Adrenal gland (tissue), 12 donors: ENCODE data around the gene PBX1. TPM values are rescaled to one million over a fixed set of nuclear protein-coding genes. Genes with fewer than 3 reads are reported as not detected.
A peak's percentile ranks its signal among the peaks of the same experiment; 100 is the strongest.

ENCODE experiments used
- DNase-seq, 7 donors: peaks; one replicate each; pipeline ENCODE4 v3.0.0-alpha.2; 2019 to 2020
- H3K27ac ChIP-seq, 5 donors: fragments of 200-600 bp; sonication (generic) in 4 of 5; 1 replicate in 3 of 5; 2 replicates in 2 of 5; pipeline versions ENCODE4 v1.5.1 to v1.8.0; 2016 to 2020; ENCODE audit warnings: mild to moderate bottlenecking in 1 of 5
- H3K27me3 ChIP-seq: fragments of 200-600 bp; 2 replicates; pipeline ENCODE4 v1.8.0; 2021
- H3K36me3 ChIP-seq, 2 donors: fragments of 200-600 bp; replicated peaks in 1 of 2; 1 replicate in 1 of 2; 2 replicates in 1 of 2; pipeline versions ENCODE4 v1.5.1 to v1.8.0; 2018 to 2022
- H3K4me1 ChIP-seq, 2 donors: fragments of 200-600 bp; replicated peaks in 1 of 2; 1 replicate in 1 of 2; 2 replicates in 1 of 2; pipeline versions ENCODE4 v1.5.1 to v1.8.0; 2018 to 2021
- H3K4me3 ChIP-seq, 4 donors: fragments of 200-600 bp; sonication (generic) in 3 of 4; one replicate each; pipeline ENCODE4 v1.5.1; 2016 to 2018
- H3K9me3 ChIP-seq, 3 donors: fragments of 200-600 bp; sonication (generic) in 1 of 3; replicated peaks in 1 of 3; 1 replicate in 2 of 3; 2 replicates in 1 of 3; pipeline versions ENCODE4 v1.5.1 to v1.8.0; 2016 to 2021
- POLR2A ChIP-seq, 2 donors: fragments of 450-650 bp; IDR thresholded peaks; one replicate each; pipeline ENCODE4 v1.6.1; 2017; ENCODE audit warnings: antibody characterized with exemption in 2 of 2, mild to moderate bottlenecking in 2 of 2, moderate library complexity in 1 of 2
- WGBS, 4 donors: extraction: QIAGEN DNeasy Blood & Tissue Kit in 2 of 4; methylation state at CpG; one replicate each; pipeline versions ENCODE4 v1.1.5 to v1.1.7; 2013 to 2017; 5-methylcytosine and 5-hydroxymethylcytosine counted together
- intact Hi-C, 2 donors: fragments of 100-400 bp; cut with DNase I; formaldehyde crosslinking; loops; one replicate each; pipeline versions ENCODE4 v1.14.1 to v1.15.0; 2022 to 2023
- polyA plus RNA-seq, 3 donors: library from polyadenylated mRNA; stranded (reverse); fragments of 200-250 nt in 2 of 3; fragments of 350-450 nt in 1 of 3; fragmentation: Illumina TruSeq in 1 of 3; extraction: RNeasy Lipid Tissue Mini Kit (QIAGEN cat#74804) in 1 of 3; gene quantifications; one replicate each; pipeline ENCODE4 v1.2.3, GENCODE V29; 2013 to 2014
- total RNA-seq, 9 donors: library from RNA; depleted of rRNA in 4 of 9; stranded (reverse); fragments of >200 nt in 4 of 9; fragments of 120-200 nt in 1 of 9; fragmentation: NEBNext Ultra II Directional in 1 of 9; extraction: Animal tissue kit (Norgen Biotek cat#: 25700) in 1 of 9; gene quantifications; one replicate each; pipeline versions ENCODE4 v1.1.0 to v1.2.4, GENCODE V29; 2013 to 2023
- TF ChIP-seq, protein P1 (sequence below), 6 experiments: fragments of 450-650 bp in 4 of 6; fragments of 200-600 bp in 2 of 6; sonication (generic) in 1 of 6; IDR thresholded peaks; 1 replicate in 5 of 6; 2 replicates in 1 of 6; pipeline versions ENCODE4 v1.5.1 to v1.8.0; 2016 to 2021; ENCODE audit warnings: antibody characterized with exemption in 6 of 6, mild to moderate bottlenecking in 2 of 6, moderate library complexity in 1 of 6
- donor health status: healthy with polysubstance abuse.
- donor health status: Bipolar disorder and iron deficiency.
- donor health status: DM: yes; HTN: yes; CAD: no.
- donor health status: DM: no; HTN: no; CAD: no.
- donor health status: DM: no; HTN: no; CAD: no.
- donor health status: DM: yes; HTN: yes; CAD: no.

Gene PBX1
- total and polyA plus RNA-seq, 12 donors, result 13.0 to 294 (median 99.3) TPM

DNA sequence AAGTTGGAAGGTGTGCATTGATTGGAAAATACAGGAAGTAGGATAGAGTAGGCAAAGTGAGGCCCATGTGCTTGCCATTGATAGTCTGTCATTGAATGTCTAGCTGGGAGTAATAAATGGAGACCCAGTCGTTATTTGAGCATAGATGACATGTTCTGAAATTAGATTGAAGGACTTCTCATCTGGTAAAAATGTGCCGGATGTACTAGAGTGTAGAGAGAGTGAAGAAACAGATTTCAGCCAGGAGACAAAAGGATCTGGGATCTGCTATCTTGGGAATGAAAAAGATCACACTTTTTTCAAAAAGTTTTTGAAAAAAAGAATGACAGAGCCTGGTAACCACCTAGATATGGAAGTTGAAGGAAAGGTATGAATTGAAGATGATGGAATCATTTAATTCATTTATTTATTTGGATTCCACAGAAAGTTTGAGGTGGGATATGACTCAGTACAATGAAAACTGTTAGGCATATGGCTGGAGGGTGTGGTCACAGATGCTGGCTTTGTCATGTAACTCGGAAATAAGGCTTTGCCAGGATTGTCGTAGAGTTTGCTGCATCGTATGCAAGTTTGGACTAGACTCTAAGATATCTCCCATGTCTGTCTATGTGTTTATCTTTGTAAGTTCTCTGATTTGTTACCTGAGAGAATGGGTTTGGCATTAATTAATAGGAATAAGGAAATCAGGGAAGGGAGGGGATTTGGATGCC, 137.1 kb downstream of the PBX1 start:
- TF ChIP-seq, protein P1, sequence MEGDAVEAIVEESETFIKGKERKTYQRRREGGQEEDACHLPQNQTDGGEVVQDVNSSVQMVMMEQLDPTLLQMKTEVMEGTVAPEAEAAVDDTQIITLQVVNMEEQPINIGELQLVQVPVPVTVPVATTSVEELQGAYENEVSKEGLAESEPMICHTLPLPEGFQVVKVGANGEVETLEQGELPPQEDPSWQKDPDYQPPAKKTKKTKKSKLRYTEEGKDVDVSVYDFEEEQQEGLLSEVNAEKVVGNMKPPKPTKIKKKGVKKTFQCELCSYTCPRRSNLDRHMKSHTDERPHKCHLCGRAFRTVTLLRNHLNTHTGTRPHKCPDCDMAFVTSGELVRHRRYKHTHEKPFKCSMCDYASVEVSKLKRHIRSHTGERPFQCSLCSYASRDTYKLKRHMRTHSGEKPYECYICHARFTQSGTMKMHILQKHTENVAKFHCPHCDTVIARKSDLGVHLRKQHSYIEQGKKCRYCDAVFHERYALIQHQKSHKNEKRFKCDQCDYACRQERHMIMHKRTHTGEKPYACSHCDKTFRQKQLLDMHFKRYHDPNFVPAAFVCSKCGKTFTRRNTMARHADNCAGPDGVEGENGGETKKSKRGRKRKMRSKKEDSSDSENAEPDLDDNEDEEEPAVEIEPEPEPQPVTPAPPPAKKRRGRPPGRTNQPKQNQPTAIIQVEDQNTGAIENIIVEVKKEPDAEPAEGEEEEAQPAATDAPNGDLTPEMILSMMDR (IDR thresholded peaks at IDR 0.05), result no peak
- TF ChIP-seq POLR2A (IDR thresholded peaks at IDR 0.05), result no peak
- intact Hi-C loops, result no loop called here
- H3K27ac ChIP-seq, result no peak overlapping the region

DNA sequence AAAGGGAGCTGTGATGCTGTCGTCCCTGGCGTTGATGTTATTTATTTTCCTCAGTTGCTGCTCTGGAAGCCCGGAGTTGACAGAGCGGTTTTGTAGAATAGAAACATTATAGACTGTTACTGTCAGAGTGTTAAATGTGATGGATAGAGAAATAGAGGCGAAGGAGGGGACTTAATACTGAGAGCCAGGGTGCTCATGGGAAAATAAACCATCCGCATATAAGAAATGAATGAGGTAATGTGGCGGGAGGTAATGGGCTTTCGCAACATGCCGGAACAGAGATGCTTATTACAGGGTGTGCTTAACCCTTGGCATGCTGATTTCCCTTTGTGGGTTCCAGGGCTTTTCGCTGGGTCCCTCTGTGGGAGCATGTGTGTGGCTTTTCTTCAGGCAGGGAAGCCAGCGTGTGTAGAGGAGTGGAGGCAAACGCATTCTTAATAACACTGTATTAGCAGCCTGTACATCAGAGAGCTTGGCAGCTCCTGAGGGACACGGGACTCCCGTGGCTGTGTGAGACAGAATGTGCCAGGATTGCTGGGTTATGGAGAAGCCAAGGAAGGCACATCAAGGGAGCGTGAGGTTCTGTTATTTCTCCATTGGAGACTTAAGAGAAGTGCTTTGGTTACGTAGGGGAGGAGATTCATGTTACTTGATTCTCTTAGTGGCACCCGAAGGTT, 141.0 kb downstream of the PBX1 start:
- WGBS, 4 donors, result 81 to 87% (median 84%) methylated on average over 17 of the region's 17 CpGs
- no peak overlapping the region for H3K27ac ChIP-seq

More for the DNA sequence above, 137.1 kb downstream of the PBX1 start:
- Histone ChIP-seq H3K9me3 (no peaks in the 10 kb centered on the region), H3K27me3 (no peaks in the 10 kb centered on the region), H3K4me3 (no peak overlapping the region), H3K4me1 (peaks cover 0 to under 1% of the 10 kb centered on the region in 2 donors), H3K36me3 (no peaks in the 10 kb centered on the region)
- WGBS, 4 donors, result 79 to 83% (median 82%) methylated on average over 5 of the region's 5 CpGs
- no peak for DNase-seq

DNA sequence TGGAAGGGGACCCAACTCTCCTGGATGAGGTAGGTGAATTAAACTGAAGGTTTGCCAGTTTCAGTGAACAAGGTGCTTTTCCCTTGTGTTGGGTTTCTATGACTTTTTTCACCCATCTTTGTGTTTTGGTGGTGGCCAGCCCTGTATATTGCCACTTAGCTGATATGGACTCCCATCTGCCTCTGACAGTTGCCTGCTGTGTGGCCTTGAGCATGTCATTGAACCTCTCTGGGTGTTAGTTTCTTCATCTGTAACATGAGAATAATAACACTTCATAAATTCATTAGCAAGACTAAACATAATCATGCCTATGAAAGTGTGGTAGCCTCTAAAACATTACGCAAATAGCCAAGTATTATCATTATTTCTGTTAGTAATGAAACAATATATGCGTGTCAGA, 141.7 kb downstream of the PBX1 start:
- 96 to 100% (median 97%) methylated on average over 2 of the region's 2 CpGs for WGBS, 4 donors
- peak overlapping the region in 2 of 5 donors; percentile 11 to 31 for H3K27ac ChIP-seq
- H3K4me3 ChIP-seq, result no peak overlapping the region
- H3K36me3 ChIP-seq, result no peaks in the 10 kb centered on the region
- H3K9me3 ChIP-seq, result no peaks in the 10 kb centered on the region
- H3K4me1 ChIP-seq, result peaks cover 4 to 25% of the 10 kb centered on the region in 2 donors
- DNase-seq, result no peak
- H3K27me3 ChIP-seq, result no peaks in the 10 kb centered on the region
- TF ChIP-seq, protein P1 (IDR thresholded peaks at IDR 0.05), result no peak
- no peak for TF ChIP-seq POLR2A (IDR thresholded peaks at IDR 0.05)
- intact Hi-C loops, result no loop called here

More for the DNA sequence above, 141.0 kb downstream of the PBX1 start:
- Histone ChIP-seq H3K4me3 (no peak overlapping the region), H3K9me3 (no peaks in the 10 kb centered on the region), H3K36me3 (no peaks in the 10 kb centered on the region), H3K4me1 (peaks cover 4 to 18% of the 10 kb centered on the region in 2 donors), H3K27me3 (no peaks in the 10 kb centered on the region)
- TF ChIP-seq, protein P1 (IDR thresholded peaks at IDR 0.05), result no peak
- TF ChIP-seq POLR2A (IDR thresholded peaks at IDR 0.05), result no peak
- intact Hi-C loops, result no loop called here
- no peak for DNase-seq

DNA sequence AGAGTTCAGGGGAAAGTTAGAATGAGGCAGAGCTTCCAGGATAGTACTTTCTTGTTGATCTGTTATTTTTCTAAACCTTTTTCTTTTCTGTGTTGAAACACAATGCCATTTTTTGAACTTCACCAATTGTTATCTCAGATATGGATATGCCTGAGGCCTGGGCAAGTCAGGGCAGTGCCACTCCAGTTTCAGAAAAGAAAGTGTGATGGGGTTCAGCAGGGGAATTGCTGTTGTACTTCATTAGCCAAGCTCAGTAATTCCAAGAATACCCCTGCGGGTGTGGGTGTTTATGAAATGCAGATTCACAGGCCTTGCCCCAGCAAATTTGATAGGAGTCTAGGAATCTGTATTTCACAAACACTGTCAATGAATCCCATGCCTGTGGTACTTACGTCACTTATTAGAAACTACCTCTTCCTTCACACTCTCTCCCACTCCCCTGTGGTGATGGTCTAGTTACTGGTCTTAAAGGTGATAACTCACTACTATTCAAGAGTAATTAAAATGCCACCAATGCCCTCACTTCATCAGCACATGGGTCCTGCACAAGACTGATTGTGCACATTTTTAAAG, 142.3 kb downstream of the PBX1 start:
- H3K4me1 ChIP-seq, result peaks cover 5 to 31% of the 10 kb centered on the region in 2 donors
- no peaks in the 10 kb centered on the region for H3K36me3 ChIP-seq
- TF ChIP-seq, protein P1 (IDR thresholded peaks at IDR 0.05), result no peak
- no peak for TF ChIP-seq POLR2A (IDR thresholded peaks at IDR 0.05)
- intact Hi-C loops, result no loop called here
- 89 to 97% (median 94%) methylated on average over 2 of the region's 2 CpGs for WGBS, 4 donors
- no peaks in the 10 kb centered on the region for H3K9me3 ChIP-seq
- H3K4me3 ChIP-seq, result no peak overlapping the region
- peak overlapping the region in 2 of 5 donors; percentile 29 to 31 for H3K27ac ChIP-seq
- no peak for DNase-seq
- H3K27me3 ChIP-seq, result no peaks in the 10 kb centered on the region
